Neural progenitor cell (in vitro differentiated cells): Measurements from ENCODE around the gene URB1. TPM values are rescaled to one million over a fixed set of nuclear protein-coding genes. Genes with fewer than 3 reads are reported as not detected.

ENCODE experiments used
- DNase-seq: peaks from one replicate; pipeline ENCODE4 v3.0.0-alpha.2; 2016; ENCODE audit warnings: low spot score
- H2AFZ ChIP-seq: fragments of 200-600 bp; sonication (generic); replicated peaks from 2 replicates; pipeline ENCODE4 v1.6.1; 2016; ENCODE audit warnings: antibody characterized with exemption
- H3F3A ChIP-seq: fragments of 200-600 bp; sonication (generic); 2 replicates; pipeline ENCODE4 v1.6.1; 2016; ENCODE audit warnings: antibody characterized with exemption, low read depth
- H3K27ac ChIP-seq: fragments of 200-600 bp; sonication (generic); 2 replicates; pipeline ENCODE4 v1.5.1; 2016; ENCODE audit warnings: mild to moderate bottlenecking
- H3K27me3 ChIP-seq: fragments of 200-600 bp; sonication (generic); 2 replicates; pipeline ENCODE4 v1.6.1; 2016; ENCODE audit warnings: mild to moderate bottlenecking, moderate library complexity
- H3K36me3 ChIP-seq: fragments of 200-600 bp; sonication (generic); 2 replicates; pipeline ENCODE4 v1.5.1; 2016
- H3K4me1 ChIP-seq: fragments of 200-600 bp; sonication (generic); 2 replicates; pipeline ENCODE4 v1.6.1; 2016; ENCODE audit warnings: mixed run types
- H3K4me2 ChIP-seq: fragments of 200-600 bp; sonication (generic); 2 replicates; pipeline ENCODE4 v1.6.1; 2016
- H3K4me3 ChIP-seq: fragments of 200-600 bp; sonication (generic); 2 replicates; pipeline ENCODE4 v1.5.1; 2016
- H3K79me2 ChIP-seq: fragments of 200-600 bp; sonication (generic); 2 replicates; pipeline ENCODE4 v1.6.1; 2016; ENCODE audit warnings: low read depth
- H3K9ac ChIP-seq: fragments of 200-600 bp; sonication (generic); 2 replicates; pipeline ENCODE4 v1.6.1; 2016
- H3K9me3 ChIP-seq: fragments of 200-600 bp; sonication (generic); 2 replicates; pipeline ENCODE4 v1.5.1; 2016; ENCODE audit warnings: low read depth
- H4K20me1 ChIP-seq: fragments of 200-600 bp; sonication (generic); 2 replicates; pipeline ENCODE4 v1.6.1; 2016; ENCODE audit warnings: low read depth
- H3K27ac Mint-ChIP-seq: 3 replicates; pipeline ENCODE4 v1.8.0; 2021; ENCODE audit warnings: mixed read lengths
- H3K27me3 Mint-ChIP-seq: 2 replicates; pipeline ENCODE4 v1.8.0; 2022; ENCODE audit warnings: low read depth, mild to moderate bottlenecking, inconsistent platforms, moderate library complexity, mixed read lengths; ENCODE audit not compliant: insufficient read depth
- H3K36me3 Mint-ChIP-seq: 3 replicates; pipeline ENCODE4 v1.8.0; 2021; ENCODE audit warnings: mixed read lengths
- H3K4me1 Mint-ChIP-seq: 3 replicates; pipeline ENCODE4 v1.8.0; 2021; ENCODE audit warnings: mixed read lengths
- H3K4me3 Mint-ChIP-seq: 3 replicates; pipeline ENCODE4 v1.8.0; 2021; ENCODE audit warnings: mild to moderate bottlenecking, moderate library complexity, mixed read lengths
- H3K9me3 Mint-ChIP-seq: 3 replicates; pipeline ENCODE4 v1.8.0; 2020; ENCODE audit warnings: mixed read lengths
- CTCF ChIP-seq: fragments of 200-600 bp; sonication (generic); IDR thresholded peaks from 2 replicates; pipeline ENCODE4 v1.5.1; 2017; ENCODE audit warnings: antibody characterized with exemption, mild to moderate bottlenecking
- EZH2 ChIP-seq: fragments of 200-600 bp; sonication (generic); IDR thresholded peaks from 2 replicates; pipeline ENCODE4 v1.6.1; 2017; ENCODE audit warnings: antibody characterized with exemption, mild to moderate bottlenecking, moderate library complexity
- EZH2phosphoT487 ChIP-seq: fragments of 200-600 bp; sonication (generic); IDR thresholded peaks from 2 replicates; pipeline ENCODE4 v1.6.1; 2017; ENCODE audit warnings: antibody characterized with exemption
- total RNA-seq: library from RNA; depleted of rRNA; stranded (reverse); fragments of >200 nt; gene quantifications from 2 replicates; pipeline ENCODE4 v1.2.3, GENCODE V29; 2015; ENCODE audit warnings: low replicate concordance

The URB1 gene
- total RNA-seq, 1 donor from 2014 or later: 7.7 TPM

GRCh38 chr21:32424674-32425073 is 31.9 kb upstream of the URB1 start:
- no peak for DNase-seq
- H3K27me3 Mint-ChIP-seq: peaks cover 5% of the 10 kb centered on the region
- no peak overlapping the region for H3K27ac ChIP-seq
- peaks cover 2% of the 10 kb centered on the region for H3K36me3 Mint-ChIP-seq
- no peak overlapping the region for H3K4me3 ChIP-seq
- no peaks in the 10 kb centered on the region for H4K20me1 ChIP-seq
- no peak overlapping the region for H3K4me2 ChIP-seq
- H3K9me3 Mint-ChIP-seq: peaks cover 7% of the 10 kb centered on the region
- H3K4me1 ChIP-seq: no peaks in the 10 kb centered on the region
- no peaks in the 10 kb centered on the region for H3K27me3 ChIP-seq
- H3K27ac Mint-ChIP-seq: no peak overlapping the region
- TF ChIP-seq CTCF (no peak), EZH2 (no peak), EZH2phosphoT487 (no peak)
- no peak overlapping the region for H2AFZ ChIP-seq
- H3K9me3 ChIP-seq: no peaks in the 10 kb centered on the region
- H3K79me2 ChIP-seq: no peaks in the 10 kb centered on the region
- no peaks in the 10 kb centered on the region for H3F3A ChIP-seq
- H3K4me1 Mint-ChIP-seq: peaks cover 10% of the 10 kb centered on the region
- H3K4me3 Mint-ChIP-seq: no peak overlapping the region
- H3K9ac ChIP-seq: no peak overlapping the region
- H3K36me3 ChIP-seq: no peaks in the 10 kb centered on the region

- no peak overlapping the region for H3K27ac ChIP-seq
- peaks cover 2% of the 10 kb centered on the region for H3K36me3 Mint-ChIP-seq
- no peaks in the 10 kb centered on the region for H3K79me2 ChIP-seq
- no peak overlapping the region for H2AFZ ChIP-seq
- no peak overlapping the region for H3K4me3 Mint-ChIP-seq
- no peaks in the 10 kb centered on the region for H3K9me3 ChIP-seq
- H3K36me3 ChIP-seq: no peaks in the 10 kb centered on the region
- no peaks in the 10 kb centered on the region for H3K27me3 ChIP-seq
- H3K4me1 ChIP-seq: no peaks in the 10 kb centered on the region
- H3K27ac Mint-ChIP-seq: no peak overlapping the region
- H3F3A ChIP-seq: no peaks in the 10 kb centered on the region
- H3K27me3 Mint-ChIP-seq: peaks cover 8% of the 10 kb centered on the region
- peaks cover 10% of the 10 kb centered on the region for H3K4me1 Mint-ChIP-seq
- no peak for TF ChIP-seq EZH2phosphoT487
- no peak overlapping the region for H3K4me3 ChIP-seq
- H3K9ac ChIP-seq: no peak overlapping the region
- DNase-seq: no peak
- H4K20me1 ChIP-seq: no peaks in the 10 kb centered on the region
- H3K4me2 ChIP-seq: no peak overlapping the region
- peaks cover 7% of the 10 kb centered on the region for H3K9me3 Mint-ChIP-seq
These were observed 31.4 kb upstream of the URB1 start for GRCh38 chr21:32424191-32424535.

GRCh38 chr21:32423320-32424190 is 30.7 kb upstream of the URB1 start:
- Mint-ChIP-seq H3K27ac (no peak overlapping the region), H3K4me3 (no peak overlapping the region), H3K36me3 (peaks cover 2% of the 10 kb centered on the region), H3K4me1 (peaks cover 10% of the 10 kb centered on the region), H3K9me3 (peaks cover 7% of the 10 kb centered on the region), H3K27me3 (peaks cover 8% of the 10 kb centered on the region)
- no peak overlapping the region for H3K4me2 ChIP-seq
- no peak for DNase-seq
- no peaks in the 10 kb centered on the region for H3K79me2 ChIP-seq
- no peaks in the 10 kb centered on the region for H3F3A ChIP-seq
- H3K9me3 ChIP-seq: no peaks in the 10 kb centered on the region
- H4K20me1 ChIP-seq: no peaks in the 10 kb centered on the region
- no peak overlapping the region for H3K4me3 ChIP-seq
- H3K36me3 ChIP-seq: no peaks in the 10 kb centered on the region
- no peak overlapping the region for H3K9ac ChIP-seq
- TF ChIP-seq EZH2phosphoT487 (no peak), EZH2 (no peak), CTCF (no peak)
- H3K4me1 ChIP-seq: no peaks in the 10 kb centered on the region
- no peaks in the 10 kb centered on the region for H3K27me3 ChIP-seq
- no peak overlapping the region for H2AFZ ChIP-seq
- H3K27ac ChIP-seq: no peak overlapping the region

- Histone ChIP-seq H3K36me3 (no peaks in the 10 kb centered on the region), H3K79me2 (no peaks in the 10 kb centered on the region), H4K20me1 (no peaks in the 10 kb centered on the region), H3F3A (no peaks in the 10 kb centered on the region), H3K4me1 (no peaks in the 10 kb centered on the region), H3K9ac (no peak overlapping the region), H3K27ac (no peak overlapping the region), H3K4me2 (no peak overlapping the region), H3K27me3 (no peaks in the 10 kb centered on the region), H3K4me3 (no peak overlapping the region), H3K9me3 (no peaks in the 10 kb centered on the region), H2AFZ (no peak overlapping the region)
- peaks cover 7% of the 10 kb centered on the region for H3K9me3 Mint-ChIP-seq
- DNase-seq: no peak
- H3K27ac Mint-ChIP-seq: no peak overlapping the region
- peaks cover 11% of the 10 kb centered on the region for H3K27me3 Mint-ChIP-seq
- no peak for TF ChIP-seq EZH2phosphoT487
- no peak for TF ChIP-seq CTCF
- no peak for TF ChIP-seq EZH2
- peaks cover 2% of the 10 kb centered on the region for H3K36me3 Mint-ChIP-seq
- H3K4me3 Mint-ChIP-seq: no peak overlapping the region
- H3K4me1 Mint-ChIP-seq: peaks cover 15% of the 10 kb centered on the region
These were observed 29.3 kb upstream of the URB1 start for GRCh38 chr21:32422064-32422463.
